ENCODE results near the gene STIP1. TPM values are rescaled to one million over a fixed set of nuclear protein-coding genes. Genes with fewer than 3 reads are reported as not detected.

The STIP1 gene
- total and polyA plus RNA-seq, 5 experiments from 2014 or later: 59.4 to 132 (median 110) TPM

GRCh38 chr11:64235437-64236161 is 49.6 kb downstream of the STIP1 start:
- no peaks in the 10 kb centered on the region for H3K9me3 Mint-ChIP-seq
- H3K4me1 Mint-ChIP-seq: peaks cover 13 to 51% (median 47%) of the 10 kb centered on the region in 4 donors
- DNase-seq (no peak), ATAC-seq (no peak)
- POLR2A ChIA-PET: interaction anchor here (0.7 to 16.0 kb wide), 6 partner anchors 9 to 1571 kb away, joined by 3 to 290 read pairs (median 8); partner anchors contain the start of genes C11orf98, CSKMT, FERMT3 and FKBP2
- no peaks in the 10 kb centered on the region for H3K27me3 Mint-ChIP-seq
- H3K4me3 Mint-ChIP-seq: peak overlapping the region; percentile 78 to 89 (median 82)
- H3K36me3 Mint-ChIP-seq: peaks cover 0 to 13% (median 0%) of the 10 kb centered on the region in 3 donors
- H3K27ac Mint-ChIP-seq: peak overlapping the region in 9 of 10 donors; percentile 45 to 92 (median 86)

- DNase-seq (no peak), ATAC-seq (no peak)
- POLR2A ChIA-PET: interaction anchor here (0.6 to 16.0 kb wide), 5 partner anchors 11 to 80 kb away, joined by 3 to 290 read pairs (median 4); partner anchors contain the start of genes FERMT3, NUDT22, TRMT112 and TRPT1
- peak overlapping the region in 6 of 10 donors; percentile 13 to 74 (median 61) for H3K27ac Mint-ChIP-seq
- peaks cover 10 to 44% (median 43%) of the 10 kb centered on the region in 4 donors for H3K4me1 Mint-ChIP-seq
- no peaks in the 10 kb centered on the region for H3K9me3 Mint-ChIP-seq
- no peaks in the 10 kb centered on the region for H3K27me3 Mint-ChIP-seq
- peak overlapping the region in 2 of 10 donors; percentile 30 to 72 for H3K4me3 Mint-ChIP-seq
- H3K36me3 Mint-ChIP-seq: peaks cover 0 to 13% (median 0%) of the 10 kb centered on the region in 3 donors
Measured at GRCh38 chr11:64237484-64237951, 51.5 kb downstream of the STIP1 start.

- H3K27me3 Mint-ChIP-seq: no peaks in the 10 kb centered on the region
- POLR2A ChIA-PET: interaction anchor here (1.1 to 1.8 kb wide), 3 partner anchors 12 to 79 kb away, joined by 3 to 4 read pairs (median 3); partner anchors contain the start of genes NUDT22, TRMT112 and TRPT1
- H3K9me3 Mint-ChIP-seq: no peaks in the 10 kb centered on the region
- peak overlapping the region in 8 of 10 donors; percentile 29 to 92 (median 68) for H3K27ac Mint-ChIP-seq
- H3K4me1 Mint-ChIP-seq: peaks cover 11 to 43% (median 41%) of the 10 kb centered on the region in 4 donors
- ATAC-seq: no peak
- peaks cover 0 to 13% (median 0%) of the 10 kb centered on the region in 3 donors for H3K36me3 Mint-ChIP-seq
- H3K4me3 Mint-ChIP-seq: peak overlapping the region in 3 of 10 donors; percentile 7 to 57 (median 34)
- DNase-seq: no peak
Measured at GRCh38 chr11:64238076-64238475, 52.1 kb downstream of the STIP1 start.

- Mint-ChIP-seq H3K27me3 (no peaks in the 10 kb centered on the region), H3K27ac (peak overlapping the region in 9 of 10 donors; percentile 13 to 100 (median 83)), H3K4me3 (peak overlapping the region in 6 of 10 donors; percentile 4 to 72 (median 13)), H3K36me3 (peaks cover 0 to 15% (median 0%) of the 10 kb centered on the region in 3 donors), H3K4me1 (peaks cover 13 to 44% (median 41%) of the 10 kb centered on the region in 4 donors), H3K9me3 (no peaks in the 10 kb centered on the region)
- no peak for DNase-seq
- POLR2A ChIA-PET: interaction anchor here (1.1 to 13.8 kb wide), 2 partner anchors 33 to 66 kb away, joined by 3 to 176 read pairs; partner anchors contain the start of gene FERMT3
- no peak for ATAC-seq
Measured at GRCh38 chr11:64238999-64239398, 53.0 kb downstream of the STIP1 start.

GRCh38 chr11:64239662-64240434 is 53.9 kb downstream of the STIP1 start:
- Mint-ChIP-seq H3K27ac (peak overlapping the region; percentile 96 to 100 (median 99)), H3K4me3 (peak overlapping the region; percentile 86 to 96 (median 93)), H3K36me3 (peaks cover 0 to 15% (median 0%) of the 10 kb centered on the region in 3 donors), H3K27me3 (no peaks in the 10 kb centered on the region), H3K9me3 (no peaks in the 10 kb centered on the region), H3K4me1 (peaks cover 13 to 48% (median 40%) of the 10 kb centered on the region in 4 donors)
- DNase-seq (no peak), ATAC-seq (no peak)
- POLR2A ChIA-PET: interaction anchor here (1.0 to 13.8 kb wide), 5 partner anchors 14 to 1422 kb away, joined by 3 to 176 read pairs (median 69); partner anchors contain the start of genes FERMT3, NUDT22, STIP1 and TRPT1

- Mint-ChIP-seq H3K27ac (peak within 1 kb of the TSS; percentile 96 to 100 (median 99)), H3K27me3 (no peaks in the 10 kb centered on the region), H3K4me1 (peaks cover 12 to 47% (median 40%) of the 10 kb centered on the region in 4 donors), H3K36me3 (peaks cover 0 to 15% (median 0%) of the 10 kb centered on the region in 3 donors), H3K9me3 (no peaks in the 10 kb centered on the region), H3K4me3 (peak within 1 kb of the TSS; percentile 86 to 96 (median 93))
- POLR2A ChIA-PET: interaction anchor here (0.6 to 13.8 kb wide), 16 partner anchors 7 to 1487 kb away, joined by 3 to 176 read pairs (median 8); partner anchors contain the start of genes BAD, DNAJC4, ESRRA and FERMT3
- peak; percentile 73 to 75 for ATAC-seq
- DNase-seq: peak; percentile 96 to 99 (median 98)
Measured at GRCh38 chr11:64240435-64241240, 54.7 kb downstream of the STIP1 start, which contains the start of gene FKBP2. Gene FKBP2 (plus strand): TSS chr11:64241095. CDS start chr11:64242388, 1,293 bp downstream.

- Mint-ChIP-seq H3K9me3 (no peaks in the 10 kb centered on the region), H3K36me3 (peaks cover 0 to 15% (median 0%) of the 10 kb centered on the region in 3 donors), H3K27ac (peak overlapping the region; percentile 96 to 100 (median 99)), H3K4me3 (peak overlapping the region; percentile 86 to 96 (median 93)), H3K4me1 (peaks cover 16 to 48% (median 42%) of the 10 kb centered on the region in 4 donors), H3K27me3 (no peaks in the 10 kb centered on the region)
- DNase-seq (peak in 6 of 10 donors; percentile 98 to 100 (median 100)), ATAC-seq (peak; percentile 78)
- POLR2A ChIA-PET: interaction anchor here (0.6 to 13.8 kb wide), 16 partner anchors 8 to 1487 kb away, joined by 3 to 176 read pairs (median 8); partner anchors contain the start of genes BAD, DNAJC4, ESRRA and FERMT3
Measured at GRCh38 chr11:64241241-64241490, 55.2 kb downstream of the STIP1 start.

- Mint-ChIP-seq H3K4me3 (peak overlapping the region; percentile 86 to 96 (median 93)), H3K27ac (peak overlapping the region; percentile 96 to 100 (median 99)), H3K27me3 (no peaks in the 10 kb centered on the region), H3K36me3 (peaks cover 0 to 15% (median 0%) of the 10 kb centered on the region in 3 donors), H3K4me1 (peaks cover 16 to 48% (median 43%) of the 10 kb centered on the region in 4 donors), H3K9me3 (no peaks in the 10 kb centered on the region)
- DNase-seq (peak in 4 of 10 donors; percentile 99 to 100 (median 99)), ATAC-seq (peak; percentile 4 to 13)
- POLR2A ChIA-PET: interaction anchor here (0.6 to 13.8 kb wide), 17 partner anchors 8 to 1488 kb away, joined by 3 to 176 read pairs (median 11); partner anchors contain the start of genes BAD, CATSPERZ, DNAJC4 and ESRRA
Measured at GRCh38 chr11:64241491-64242374, 55.8 kb downstream of the STIP1 start.

GRCh38 chr11:64243236-64243854 is 57.4 kb downstream of the STIP1 start:
- Mint-ChIP-seq H3K9me3 (no peaks in the 10 kb centered on the region), H3K27ac (peak overlapping the region in 8 of 10 donors; percentile 12 to 86 (median 64)), H3K36me3 (peaks cover 0 to 3% (median 0%) of the 10 kb centered on the region in 3 donors), H3K4me1 (peaks cover 19 to 56% (median 52%) of the 10 kb centered on the region in 4 donors), H3K4me3 (peak overlapping the region; percentile 42 to 96 (median 63)), H3K27me3 (no peaks in the 10 kb centered on the region)
- no peak for DNase-seq
- POLR2A ChIA-PET: interaction anchor here (0.7 to 13.8 kb wide), 15 partner anchors 8 to 1402 kb away, joined by 3 to 176 read pairs (median 11); partner anchors contain the start of genes BAD, CATSPERZ, DNAJC4 and ESRRA
- ATAC-seq: no peak

- H3K27ac Mint-ChIP-seq: peak overlapping the region in 9 of 10 donors; percentile 11 to 86 (median 52)
- H3K4me3 Mint-ChIP-seq: peak overlapping the region in 7 of 10 donors; percentile 18 to 96 (median 62)
- H3K27me3 Mint-ChIP-seq: no peaks in the 10 kb centered on the region
- DNase-seq: no peak
- POLR2A ChIA-PET: interaction anchor here (0.9 to 13.8 kb wide), 15 partner anchors 8 to 1403 kb away, joined by 3 to 176 read pairs (median 17); partner anchors contain the start of genes BAD, CATSPERZ, DNAJC4 and ESRRA
- H3K4me1 Mint-ChIP-seq: peaks cover 19 to 54% (median 50%) of the 10 kb centered on the region in 4 donors
- no peaks in the 10 kb centered on the region for H3K9me3 Mint-ChIP-seq
- ATAC-seq: no peak
- peaks cover 0 to 2% (median 0%) of the 10 kb centered on the region in 3 donors for H3K36me3 Mint-ChIP-seq
Measured at GRCh38 chr11:64244107-64244506, 58.1 kb downstream of the STIP1 start.

All from naive thymus-derived CD8-positive, alpha-beta T cell (primary cell).